GM23338 (cell line): ENCODE data around the gene GPR85.
A peak's percentile ranks its signal among the peaks of the same experiment; 100 is the strongest.
"Not testable (repeated sequence)": the region's sequence is repeated elsewhere in the genome, so short reads cannot be mapped to it uniquely, and the experiment has no call there.

Experiments
- CREB1 ChIP-seq: fragments of 250-450 bp; sonication (Bioruptor Pico); IDR thresholded peaks from 2 replicates; pipeline ENCODE4 v1.5.0; 2020; ENCODE audit warnings: low read depth, mild to moderate bottlenecking, moderate library complexity
- EZH2 ChIP-seq: fragments of 200-600 bp; sonication (generic); IDR thresholded peaks from one replicate; pipeline ENCODE4 v1.8.0; 2017; ENCODE audit warnings: antibody characterized with exemption, mild to moderate bottlenecking, low read depth; ENCODE audit not compliant: unreplicated experiment
- EZH2phosphoT487 ChIP-seq: fragments of 200-600 bp; sonication (generic); IDR thresholded peaks from one replicate; pipeline ENCODE4 v1.8.1; 2018; ENCODE audit warnings: antibody characterized with exemption; ENCODE audit not compliant: unreplicated experiment
- JUNB ChIP-seq: IDR thresholded peaks from one replicate; pipeline ENCODE4 v1.6.1; 2016; ENCODE audit warnings: antibody characterized with exemption; ENCODE audit not compliant: unreplicated experiment
- POLR2AphosphoS5 ChIP-seq: IDR thresholded peaks from 2 replicates; pipeline ENCODE4 v1.6.1; 2016; ENCODE audit warnings: antibody characterized with exemption, low read depth
- STAT1 ChIP-seq: IDR thresholded peaks from one replicate; pipeline ENCODE4 v1.6.1; 2016; ENCODE audit warnings: antibody characterized with exemption; ENCODE audit not compliant: unreplicated experiment
- ZNF331 ChIP-seq: fragments of 250-450 bp; sonication (Bioruptor Pico); IDR thresholded peaks from 2 replicates; pipeline ENCODE4 v1.5.0; 2020; ENCODE audit warnings: low read depth, mild to moderate bottlenecking, moderate library complexity
- TF ChIP-seq, protein P1 (sequence below), 2 experiments: fragments of 200-600 bp in 1 of 2; sonication (generic) in 1 of 2; conservative IDR thresholded peaks; 2 replicates each; pipeline versions ENCODE4 v1.5.1 to v1.6.1; 2016 to 2017; ENCODE audit warnings: antibody characterized with exemption in 2 of 2, low read depth in 2 of 2, mild to moderate bottlenecking in 2 of 2, moderate library complexity in 1 of 2
- TF ChIP-seq, protein P2 (sequence below): IDR thresholded peaks from 2 replicates; pipeline ENCODE4 v1.6.1; 2016; ENCODE audit warnings: antibody characterized with exemption
- TF ChIP-seq, protein P3 (sequence below): IDR thresholded peaks from one replicate; pipeline ENCODE4 v1.6.1; 2018; ENCODE audit warnings: antibody characterized with exemption; ENCODE audit not compliant: unreplicated experiment
- TF ChIP-seq, protein P4 (sequence below): fragments of 250-450 bp; sonication (Bioruptor Pico); IDR thresholded peaks from 2 replicates; pipeline ENCODE4 v1.5.0; 2020; ENCODE audit warnings: mild to moderate bottlenecking, moderate library complexity

- TF ChIP-seq CREB1; EZH2; POLR2AphosphoS5; STAT1; EZH2phosphoT487; JUNB; ZNF331 (CRISPR knock-in tag): not testable (repeated sequence)
- TF ChIP-seq, protein P1, sequence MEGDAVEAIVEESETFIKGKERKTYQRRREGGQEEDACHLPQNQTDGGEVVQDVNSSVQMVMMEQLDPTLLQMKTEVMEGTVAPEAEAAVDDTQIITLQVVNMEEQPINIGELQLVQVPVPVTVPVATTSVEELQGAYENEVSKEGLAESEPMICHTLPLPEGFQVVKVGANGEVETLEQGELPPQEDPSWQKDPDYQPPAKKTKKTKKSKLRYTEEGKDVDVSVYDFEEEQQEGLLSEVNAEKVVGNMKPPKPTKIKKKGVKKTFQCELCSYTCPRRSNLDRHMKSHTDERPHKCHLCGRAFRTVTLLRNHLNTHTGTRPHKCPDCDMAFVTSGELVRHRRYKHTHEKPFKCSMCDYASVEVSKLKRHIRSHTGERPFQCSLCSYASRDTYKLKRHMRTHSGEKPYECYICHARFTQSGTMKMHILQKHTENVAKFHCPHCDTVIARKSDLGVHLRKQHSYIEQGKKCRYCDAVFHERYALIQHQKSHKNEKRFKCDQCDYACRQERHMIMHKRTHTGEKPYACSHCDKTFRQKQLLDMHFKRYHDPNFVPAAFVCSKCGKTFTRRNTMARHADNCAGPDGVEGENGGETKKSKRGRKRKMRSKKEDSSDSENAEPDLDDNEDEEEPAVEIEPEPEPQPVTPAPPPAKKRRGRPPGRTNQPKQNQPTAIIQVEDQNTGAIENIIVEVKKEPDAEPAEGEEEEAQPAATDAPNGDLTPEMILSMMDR (conservative IDR thresholded peaks at IDR 0.05; ENCODE audit: low read depth in 2 of 2), result 0 out of 4 replicates have a peak, but pooled peaks of 1 of the 2 experiments have one; percentile 9
- TF ChIP-seq, protein P2, sequence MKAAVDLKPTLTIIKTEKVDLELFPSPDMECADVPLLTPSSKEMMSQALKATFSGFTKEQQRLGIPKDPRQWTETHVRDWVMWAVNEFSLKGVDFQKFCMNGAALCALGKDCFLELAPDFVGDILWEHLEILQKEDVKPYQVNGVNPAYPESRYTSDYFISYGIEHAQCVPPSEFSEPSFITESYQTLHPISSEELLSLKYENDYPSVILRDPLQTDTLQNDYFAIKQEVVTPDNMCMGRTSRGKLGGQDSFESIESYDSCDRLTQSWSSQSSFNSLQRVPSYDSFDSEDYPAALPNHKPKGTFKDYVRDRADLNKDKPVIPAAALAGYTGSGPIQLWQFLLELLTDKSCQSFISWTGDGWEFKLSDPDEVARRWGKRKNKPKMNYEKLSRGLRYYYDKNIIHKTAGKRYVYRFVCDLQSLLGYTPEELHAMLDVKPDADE, result not testable (repeated sequence)
- TF ChIP-seq, protein P3, sequence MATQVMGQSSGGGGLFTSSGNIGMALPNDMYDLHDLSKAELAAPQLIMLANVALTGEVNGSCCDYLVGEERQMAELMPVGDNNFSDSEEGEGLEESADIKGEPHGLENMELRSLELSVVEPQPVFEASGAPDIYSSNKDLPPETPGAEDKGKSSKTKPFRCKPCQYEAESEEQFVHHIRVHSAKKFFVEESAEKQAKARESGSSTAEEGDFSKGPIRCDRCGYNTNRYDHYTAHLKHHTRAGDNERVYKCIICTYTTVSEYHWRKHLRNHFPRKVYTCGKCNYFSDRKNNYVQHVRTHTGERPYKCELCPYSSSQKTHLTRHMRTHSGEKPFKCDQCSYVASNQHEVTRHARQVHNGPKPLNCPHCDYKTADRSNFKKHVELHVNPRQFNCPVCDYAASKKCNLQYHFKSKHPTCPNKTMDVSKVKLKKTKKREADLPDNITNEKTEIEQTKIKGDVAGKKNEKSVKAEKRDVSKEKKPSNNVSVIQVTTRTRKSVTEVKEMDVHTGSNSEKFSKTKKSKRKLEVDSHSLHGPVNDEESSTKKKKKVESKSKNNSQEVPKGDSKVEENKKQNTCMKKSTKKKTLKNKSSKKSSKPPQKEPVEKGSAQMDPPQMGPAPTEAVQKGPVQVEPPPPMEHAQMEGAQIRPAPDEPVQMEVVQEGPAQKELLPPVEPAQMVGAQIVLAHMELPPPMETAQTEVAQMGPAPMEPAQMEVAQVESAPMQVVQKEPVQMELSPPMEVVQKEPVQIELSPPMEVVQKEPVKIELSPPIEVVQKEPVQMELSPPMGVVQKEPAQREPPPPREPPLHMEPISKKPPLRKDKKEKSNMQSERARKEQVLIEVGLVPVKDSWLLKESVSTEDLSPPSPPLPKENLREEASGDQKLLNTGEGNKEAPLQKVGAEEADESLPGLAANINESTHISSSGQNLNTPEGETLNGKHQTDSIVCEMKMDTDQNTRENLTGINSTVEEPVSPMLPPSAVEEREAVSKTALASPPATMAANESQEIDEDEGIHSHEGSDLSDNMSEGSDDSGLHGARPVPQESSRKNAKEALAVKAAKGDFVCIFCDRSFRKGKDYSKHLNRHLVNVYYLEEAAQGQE, result not testable (repeated sequence)
- TF ChIP-seq, protein P4, sequence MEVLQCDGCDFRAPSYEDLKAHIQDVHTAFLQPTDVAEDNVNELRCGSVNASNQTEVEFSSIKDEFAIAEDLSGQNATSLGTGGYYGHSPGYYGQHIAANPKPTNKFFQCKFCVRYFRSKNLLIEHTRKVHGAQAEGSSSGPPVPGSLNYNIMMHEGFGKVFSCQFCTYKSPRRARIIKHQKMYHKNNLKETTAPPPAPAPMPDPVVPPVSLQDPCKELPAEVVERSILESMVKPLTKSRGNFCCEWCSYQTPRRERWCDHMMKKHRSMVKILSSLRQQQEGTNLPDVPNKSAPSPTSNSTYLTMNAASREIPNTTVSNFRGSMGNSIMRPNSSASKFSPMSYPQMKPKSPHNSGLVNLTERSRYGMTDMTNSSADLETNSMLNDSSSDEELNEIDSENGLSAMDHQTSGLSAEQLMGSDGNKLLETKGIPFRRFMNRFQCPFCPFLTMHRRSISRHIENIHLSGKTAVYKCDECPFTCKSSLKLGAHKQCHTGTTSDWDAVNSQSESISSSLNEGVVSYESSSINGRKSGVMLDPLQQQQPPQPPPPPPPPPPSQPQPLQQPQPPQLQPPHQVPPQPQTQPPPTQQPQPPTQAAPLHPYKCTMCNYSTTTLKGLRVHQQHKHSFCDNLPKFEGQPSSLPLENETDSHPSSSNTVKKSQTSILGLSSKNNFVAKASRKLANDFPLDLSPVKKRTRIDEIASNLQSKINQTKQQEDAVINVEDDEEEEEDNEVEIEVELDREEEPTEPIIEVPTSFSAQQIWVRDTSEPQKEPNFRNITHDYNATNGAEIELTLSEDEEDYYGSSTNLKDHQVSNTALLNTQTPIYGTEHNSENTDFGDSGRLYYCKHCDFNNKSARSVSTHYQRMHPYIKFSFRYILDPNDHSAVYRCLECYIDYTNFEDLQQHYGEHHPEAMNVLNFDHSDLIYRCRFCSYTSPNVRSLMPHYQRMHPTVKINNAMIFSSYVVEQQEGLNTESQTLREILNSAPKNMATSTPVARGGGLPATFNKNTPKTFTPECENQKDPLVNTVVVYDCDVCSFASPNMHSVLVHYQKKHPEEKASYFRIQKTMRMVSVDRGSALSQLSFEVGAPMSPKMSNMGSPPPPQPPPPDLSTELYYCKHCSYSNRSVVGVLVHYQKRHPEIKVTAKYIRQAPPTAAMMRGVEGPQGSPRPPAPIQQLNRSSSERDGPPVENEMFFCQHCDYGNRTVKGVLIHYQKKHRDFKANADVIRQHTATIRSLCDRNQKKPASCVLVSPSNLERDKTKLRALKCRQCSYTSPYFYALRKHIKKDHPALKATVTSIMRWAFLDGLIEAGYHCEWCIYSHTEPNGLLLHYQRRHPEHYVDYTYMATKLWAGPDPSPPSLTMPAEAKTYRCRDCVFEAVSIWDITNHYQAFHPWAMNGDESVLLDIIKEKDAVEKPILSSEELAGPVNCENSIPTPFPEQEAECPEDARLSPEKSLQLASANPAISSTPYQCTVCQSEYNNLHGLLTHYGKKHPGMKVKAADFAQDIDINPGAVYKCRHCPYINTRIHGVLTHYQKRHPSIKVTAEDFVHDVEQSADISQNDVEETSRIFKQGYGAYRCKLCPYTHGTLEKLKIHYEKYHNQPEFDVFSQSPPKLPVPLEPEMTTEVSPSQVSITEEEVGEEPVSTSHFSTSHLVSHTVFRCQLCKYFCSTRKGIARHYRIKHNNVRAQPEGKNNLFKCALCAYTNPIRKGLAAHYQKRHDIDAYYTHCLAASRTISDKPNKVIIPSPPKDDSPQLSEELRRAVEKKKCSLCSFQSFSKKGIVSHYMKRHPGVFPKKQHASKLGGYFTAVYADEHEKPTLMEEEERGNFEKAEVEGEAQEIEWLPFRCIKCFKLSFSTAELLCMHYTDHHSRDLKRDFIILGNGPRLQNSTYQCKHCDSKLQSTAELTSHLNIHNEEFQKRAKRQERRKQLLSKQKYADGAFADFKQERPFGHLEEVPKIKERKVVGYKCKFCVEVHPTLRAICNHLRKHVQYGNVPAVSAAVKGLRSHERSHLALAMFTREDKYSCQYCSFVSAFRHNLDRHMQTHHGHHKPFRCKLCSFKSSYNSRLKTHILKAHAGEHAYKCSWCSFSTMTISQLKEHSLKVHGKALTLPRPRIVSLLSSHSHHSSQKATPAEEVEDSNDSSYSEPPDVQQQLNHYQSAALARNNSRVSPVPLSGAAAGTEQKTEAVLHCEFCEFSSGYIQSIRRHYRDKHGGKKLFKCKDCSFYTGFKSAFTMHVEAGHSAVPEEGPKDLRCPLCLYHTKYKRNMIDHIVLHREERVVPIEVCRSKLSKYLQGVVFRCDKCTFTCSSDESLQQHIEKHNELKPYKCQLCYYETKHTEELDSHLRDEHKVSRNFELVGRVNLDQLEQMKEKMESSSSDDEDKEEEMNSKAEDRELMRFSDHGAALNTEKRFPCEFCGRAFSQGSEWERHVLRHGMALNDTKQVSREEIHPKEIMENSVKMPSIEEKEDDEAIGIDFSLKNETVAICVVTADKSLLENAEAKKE (CRISPR knock-in tag), result not testable (repeated sequence)
Measured at GRCh38 chr7:113054272-113054671, 32.4 kb downstream of the GPR85 start.
